MCF 10A (cell line): ENCODE measurements around the gene AJAP1. TPM values are rescaled to one million over a fixed set of nuclear protein-coding genes. Genes with fewer than 3 reads are reported as not detected.
A peak's percentile ranks its signal among the peaks of the same experiment; 100 is the strongest.

Source experiments
- BruUV-seq: library from RNA; stranded (reverse); fragments of 400-500 nt; replicated peaks from 2 replicates; lab custom pipeline; 2021; lab: Mats Ljungman, UMichigan
- CTCF ChIA-PET: fragments of 300-600 bp; sonication (Branson Sonifier 250); formaldehyde crosslinking; extraction: SDS; loops from one replicate; lab custom pipeline; 2021; ENCODE audit warnings: antibody characterized with exemption, inconsistent platforms; lab: Yijun Ruan, JAX
- POLR2A ChIA-PET: fragments of 300-600, 350-650 bp; sonication (Branson Sonifier 250); formaldehyde crosslinking; extraction: SDS; loops from one replicate; lab custom pipeline; 2020; ENCODE audit warnings: antibody characterized with exemption, inconsistent platforms; lab: Yijun Ruan, JAX
- DNase-seq: peaks from one replicate; pipeline ENCODE4 v3.0.0-alpha.2; 2018; ENCODE audit not compliant: unreplicated experiment
- H3K27ac Mint-ChIP-seq: one replicate; pipeline ENCODE4 v1.8.0; 2022; ENCODE audit warnings: mild to moderate bottlenecking, low read depth, mixed read lengths; ENCODE audit not compliant: unreplicated experiment
- H3K27me3 Mint-ChIP-seq: one replicate; pipeline ENCODE4 v1.8.0; 2022; ENCODE audit warnings: mixed read lengths; ENCODE audit not compliant: insufficient read depth, unreplicated experiment
- H3K36me3 Mint-ChIP-seq: one replicate; pipeline ENCODE4 v1.8.0; 2022; ENCODE audit warnings: mild to moderate bottlenecking, moderate library complexity, mixed read lengths; ENCODE audit not compliant: insufficient read depth, unreplicated experiment
- H3K4me1 Mint-ChIP-seq: one replicate; pipeline ENCODE4 v1.8.0; 2022; ENCODE audit warnings: mixed read lengths; ENCODE audit not compliant: insufficient read depth, unreplicated experiment
- H3K4me3 Mint-ChIP-seq: one replicate; pipeline ENCODE4 v1.8.0; 2022; ENCODE audit warnings: mild to moderate bottlenecking, moderate library complexity, mixed read lengths; ENCODE audit not compliant: unreplicated experiment
- H3K9me3 Mint-ChIP-seq: one replicate; pipeline ENCODE4 v1.8.0; 2022; ENCODE audit warnings: mixed read lengths; ENCODE audit not compliant: unreplicated experiment
- CTCF ChIP-seq: fragments of 200-600 bp; IDR thresholded peaks from one replicate; pipeline ENCODE4 v1.8.0; 2022; ENCODE audit warnings: antibody characterized with exemption, mild to moderate bottlenecking; ENCODE audit not compliant: unreplicated experiment
- intact Hi-C: fragments of 100-400 bp; cut with micrococcal nuclease; formaldehyde crosslinking; loops from 2 replicates; pipeline ENCODE4 v1.14.1; 2022
- total RNA-seq: library from RNA; stranded (reverse); gene quantifications from 2 replicates; pipeline ENCODE4 v1.2.3, GENCODE V29; 2022

AJAP1 gene
- total RNA-seq, 1 experiment from 2014 or later = not detected

GRCh38 chr1:4689271-4689935, 35.0 kb downstream of the AJAP1 start:
- no peak for DNase-seq
- H3K9me3 Mint-ChIP-seq = peaks cover 2% of the 10 kb centered on the region
- H3K4me3 Mint-ChIP-seq = no peak overlapping the region
- no peaks in the 10 kb centered on the region for H3K4me1 Mint-ChIP-seq
- no TSS peak for BruUV-seq
- H3K36me3 Mint-ChIP-seq = no peaks in the 10 kb centered on the region
- no peaks in the 10 kb centered on the region for H3K27me3 Mint-ChIP-seq
- CTCF ChIA-PET = no interaction called here
- POLR2A ChIA-PET = no interaction called here
- H3K27ac Mint-ChIP-seq = no peak overlapping the region
- intact Hi-C loops = no loop called here
- no peak for TF ChIP-seq CTCF

GRCh38 chr1:4689941-4690635, 35.7 kb downstream of the AJAP1 start:
- BruUV-seq = no TSS peak
- H3K4me1 Mint-ChIP-seq = no peaks in the 10 kb centered on the region
- POLR2A ChIA-PET = interaction anchor here (0.6 kb wide), 1 partner anchor 40 kb away, joined by 3 read pairs; no protein-coding TSS in a partner anchor
- peaks cover 9% of the 10 kb centered on the region for H3K9me3 Mint-ChIP-seq
- no peaks in the 10 kb centered on the region for H3K36me3 Mint-ChIP-seq
- H3K4me3 Mint-ChIP-seq = no peak overlapping the region
- no peaks in the 10 kb centered on the region for H3K27me3 Mint-ChIP-seq
- intact Hi-C loops = no loop called here
- CTCF ChIA-PET = no interaction called here
- H3K27ac Mint-ChIP-seq = no peak overlapping the region
- no peak for TF ChIP-seq CTCF
- no peak for DNase-seq

GRCh38 chr1:4690951-4691675, 36.7 kb downstream of the AJAP1 start:
- DNase-seq = peak; percentile 56
- Mint-ChIP-seq H3K27ac (no peak overlapping the region), H3K4me1 (no peaks in the 10 kb centered on the region), H3K27me3 (no peaks in the 10 kb centered on the region), H3K4me3 (no peak overlapping the region), H3K36me3 (no peaks in the 10 kb centered on the region), H3K9me3 (peaks cover 12% of the 10 kb centered on the region)
- intact Hi-C loops = no loop called here
- ChIA-PET CTCF (interaction anchor here (0.6 to 0.7 kb wide), 3 partner anchors 66 to 530 kb away, joined by 3 to 4 read pairs (median 3); no protein-coding TSS in a partner anchor), POLR2A (interaction anchor here (0.6 kb wide), 1 partner anchor 39 kb away, joined by 3 read pairs; no protein-coding TSS in a partner anchor)
- BruUV-seq = no TSS peak
- no peak for TF ChIP-seq CTCF
